Colonic mucosa (tissue), 4 donors: ENCODE data around the gene EMP2. TPM values are rescaled to one million over a fixed set of nuclear protein-coding genes. Genes with fewer than 3 reads are reported as not detected.
A peak's percentile ranks its signal among the peaks of the same experiment; 100 is the strongest.
"Not testable (repeated sequence)": the region's sequence is repeated elsewhere in the genome, so short reads cannot be mapped to it uniquely, and the experiment has no call there.

Experiments used
- DNase-seq: peaks from one replicate; pipeline ENCODE4 v3.0.0-alpha.2; 2020
- H3K27ac ChIP-seq: fragments of 200-600 bp; one replicate; pipeline ENCODE4 v1.8.0; 2021
- H3K27me3 ChIP-seq: fragments of 200-600 bp; one replicate; pipeline ENCODE4 v1.8.0; 2021
- H3K36me3 ChIP-seq: fragments of 200-600 bp; one replicate; pipeline ENCODE4 v1.8.0; 2021
- H3K4me1 ChIP-seq: fragments of 200-600 bp; one replicate; pipeline ENCODE4 v1.8.0; 2021; ENCODE audit warnings: mild to moderate bottlenecking
- H3K4me3 ChIP-seq: fragments of 200-600 bp; one replicate; pipeline ENCODE4 v1.8.0; 2021
- H3K9ac ChIP-seq, 2 donors: one replicate each; pipeline ENCODE4 v1.7.0; 2013; ENCODE audit warnings: control low read depth in 2 of 2, low read depth in 2 of 2, low read length in 2 of 2
- H3K9me3 ChIP-seq: fragments of 200-600 bp; one replicate; pipeline ENCODE4 v1.8.0; 2021
- intact Hi-C: fragments of 100-400 bp; cut with DNase I; formaldehyde crosslinking; loops from one replicate; pipeline ENCODE4 v1.14.1; 2022
- total RNA-seq, 2 donors: library from RNA; stranded (reverse); fragmentation: NEBNext Ultra II Directional in 1 of 2; extraction: Animal tissue kit (Norgen Biotek cat#: 25700) in 1 of 2; gene quantifications; one replicate each; pipeline ENCODE4 v1.2.1, GENCODE V29; 2021
- TF ChIP-seq, protein P1 (sequence below): fragments of 200-600 bp; IDR thresholded peaks from one replicate; pipeline ENCODE4 v1.8.0; 2022; ENCODE audit warnings: antibody characterized with exemption, mild to moderate bottlenecking
- donor health status: healthy.
- donor health status: DM: no; HTN: no; CAD: no.
- donor health status: DM: no; HTN: no; CAD: no.

The EMP2 gene
- total RNA-seq, 2 donors from 2014 or later, result 113 to 133 TPM

DNA sequence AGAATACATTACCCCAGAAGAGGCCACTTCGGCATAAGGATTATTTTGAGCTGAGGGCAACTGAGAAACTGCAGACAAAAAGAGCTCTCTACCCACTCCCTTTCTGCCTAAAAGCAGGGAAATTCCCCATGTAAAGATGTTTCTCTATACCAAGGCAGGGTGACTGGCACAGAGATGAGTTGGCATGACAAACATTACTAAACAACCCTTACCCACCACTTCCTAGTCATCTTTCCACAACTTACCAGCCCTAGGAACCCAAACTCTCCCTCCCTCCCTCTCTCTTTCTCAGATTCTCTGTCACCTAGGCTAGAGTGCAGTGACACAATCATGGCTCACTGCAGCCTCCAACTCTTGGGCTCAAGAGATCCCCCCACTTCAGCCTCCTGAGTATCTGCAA is 68.6 kb downstream of the EMP2 start:
- Histone ChIP-seq H3K27me3 (no peaks in the 10 kb centered on the region), H3K9ac (no peak overlapping the region), H3K4me3 (no peak overlapping the region), H3K27ac (no peak overlapping the region), H3K9me3 (no peaks in the 10 kb centered on the region), H3K4me1 (no peaks in the 10 kb centered on the region), H3K36me3 (no peaks in the 10 kb centered on the region)
- no peak for DNase-seq
- intact Hi-C loops, result loop anchor here (5.0 to 10.0 kb wide), 2 partner anchors 197 to 405 kb away; no protein-coding TSS in a partner anchor
- TF ChIP-seq, protein P1, sequence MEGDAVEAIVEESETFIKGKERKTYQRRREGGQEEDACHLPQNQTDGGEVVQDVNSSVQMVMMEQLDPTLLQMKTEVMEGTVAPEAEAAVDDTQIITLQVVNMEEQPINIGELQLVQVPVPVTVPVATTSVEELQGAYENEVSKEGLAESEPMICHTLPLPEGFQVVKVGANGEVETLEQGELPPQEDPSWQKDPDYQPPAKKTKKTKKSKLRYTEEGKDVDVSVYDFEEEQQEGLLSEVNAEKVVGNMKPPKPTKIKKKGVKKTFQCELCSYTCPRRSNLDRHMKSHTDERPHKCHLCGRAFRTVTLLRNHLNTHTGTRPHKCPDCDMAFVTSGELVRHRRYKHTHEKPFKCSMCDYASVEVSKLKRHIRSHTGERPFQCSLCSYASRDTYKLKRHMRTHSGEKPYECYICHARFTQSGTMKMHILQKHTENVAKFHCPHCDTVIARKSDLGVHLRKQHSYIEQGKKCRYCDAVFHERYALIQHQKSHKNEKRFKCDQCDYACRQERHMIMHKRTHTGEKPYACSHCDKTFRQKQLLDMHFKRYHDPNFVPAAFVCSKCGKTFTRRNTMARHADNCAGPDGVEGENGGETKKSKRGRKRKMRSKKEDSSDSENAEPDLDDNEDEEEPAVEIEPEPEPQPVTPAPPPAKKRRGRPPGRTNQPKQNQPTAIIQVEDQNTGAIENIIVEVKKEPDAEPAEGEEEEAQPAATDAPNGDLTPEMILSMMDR, result no peak

DNA sequence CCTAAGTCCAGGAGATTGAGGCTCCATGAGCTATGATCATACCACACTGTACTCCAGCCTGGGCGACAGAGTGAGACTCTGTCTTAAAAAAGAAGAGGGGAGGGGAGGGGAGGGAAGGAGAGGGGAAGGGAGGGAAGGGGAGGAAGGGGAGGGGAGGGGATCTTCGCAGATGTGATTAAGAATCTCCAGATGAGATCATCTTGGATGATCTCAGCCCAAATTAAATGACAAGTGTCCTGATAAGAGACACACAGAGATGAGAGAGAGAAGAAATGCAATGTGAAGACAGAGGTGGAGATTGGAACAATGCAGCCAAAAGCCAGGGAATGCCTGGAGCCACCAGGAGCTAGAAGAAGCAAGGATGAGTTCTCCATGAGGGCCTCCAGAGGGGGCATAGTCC is 70.1 kb downstream of the EMP2 start:
- intact Hi-C loops, result loop anchor here (5.0 to 10.0 kb wide), 2 partner anchors 195 to 407 kb away; no protein-coding TSS in a partner anchor

DNA sequence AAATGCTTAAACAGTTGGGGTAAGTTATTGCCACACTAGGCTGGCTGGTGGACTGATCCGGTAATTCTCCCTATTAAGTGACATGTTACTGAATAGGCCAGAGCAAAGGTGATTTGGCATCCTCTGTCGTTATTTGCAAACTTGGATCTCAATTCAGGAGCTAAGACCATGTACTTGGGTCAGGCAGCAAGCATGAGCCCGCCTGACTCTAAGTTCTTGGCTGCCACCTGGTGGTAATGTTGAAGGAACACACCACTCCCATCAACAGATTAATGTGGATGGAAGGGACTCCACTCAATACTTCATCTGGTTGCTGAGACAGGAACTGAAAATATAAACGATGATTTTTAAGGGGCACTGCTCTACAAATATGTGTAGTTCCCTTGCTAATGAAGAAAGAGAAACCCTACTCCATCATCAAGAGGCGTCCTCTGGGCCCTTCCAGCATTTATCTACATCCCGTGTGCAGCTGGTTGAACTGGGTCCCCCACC is 70.8 kb downstream of the EMP2 start:
- H3K36me3 ChIP-seq, result no peaks in the 10 kb centered on the region
- no peaks in the 10 kb centered on the region for H3K27me3 ChIP-seq
- H3K9ac ChIP-seq, result no peak overlapping the region
- H3K9me3 ChIP-seq, result no peaks in the 10 kb centered on the region
- H3K27ac ChIP-seq, result no peak overlapping the region
- DNase-seq, result peak; percentile 69
- no peaks in the 10 kb centered on the region for H3K4me1 ChIP-seq
- intact Hi-C loops, result loop anchor here (2.0 to 10.0 kb wide), 3 partner anchors 195 to 408 kb away; no protein-coding TSS in a partner anchor
- H3K4me3 ChIP-seq, result no peak overlapping the region
- TF ChIP-seq, protein P1, result peak; percentile 78

More for the DNA sequence above, 70.1 kb downstream of the EMP2 start:
- no peaks in the 10 kb centered on the region for H3K4me1 ChIP-seq
- DNase-seq, result no peak
- no peak overlapping the region for H3K27ac ChIP-seq
- no peak overlapping the region for H3K9ac ChIP-seq
- H3K36me3 ChIP-seq, result no peaks in the 10 kb centered on the region
- H3K4me3 ChIP-seq, result no peak overlapping the region
- H3K9me3 ChIP-seq, result no peaks in the 10 kb centered on the region
- no peaks in the 10 kb centered on the region for H3K27me3 ChIP-seq
- TF ChIP-seq, protein P1, result no peak

DNA sequence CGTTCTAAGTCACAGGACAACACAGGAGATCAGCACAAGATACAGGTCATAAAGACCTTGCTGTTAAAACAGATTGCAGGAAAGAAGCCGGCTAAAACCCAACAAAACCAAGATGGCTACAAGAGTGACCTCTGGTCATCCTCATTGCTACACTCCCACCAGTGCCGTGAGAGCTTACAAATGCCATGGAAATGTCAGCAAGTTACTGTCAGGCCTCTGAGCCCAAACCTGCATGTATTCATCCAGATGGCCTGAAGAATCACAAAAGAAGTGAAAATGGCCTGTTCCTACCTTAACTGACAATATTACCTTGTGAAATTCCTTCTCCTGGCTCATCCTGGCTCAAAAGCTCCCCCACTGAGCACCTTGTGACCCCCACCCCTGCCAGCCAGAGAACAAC is 75.1 kb downstream of the EMP2 start:
- DNase-seq, H3K4me3 ChIP-seq, H3K9me3 ChIP-seq, H3K27ac ChIP-seq, H3K36me3 ChIP-seq, intact Hi-C loops, H3K9ac ChIP-seq, H3K4me1 ChIP-seq, H3K27me3 ChIP-seq: not testable (repeated sequence)

DNA sequence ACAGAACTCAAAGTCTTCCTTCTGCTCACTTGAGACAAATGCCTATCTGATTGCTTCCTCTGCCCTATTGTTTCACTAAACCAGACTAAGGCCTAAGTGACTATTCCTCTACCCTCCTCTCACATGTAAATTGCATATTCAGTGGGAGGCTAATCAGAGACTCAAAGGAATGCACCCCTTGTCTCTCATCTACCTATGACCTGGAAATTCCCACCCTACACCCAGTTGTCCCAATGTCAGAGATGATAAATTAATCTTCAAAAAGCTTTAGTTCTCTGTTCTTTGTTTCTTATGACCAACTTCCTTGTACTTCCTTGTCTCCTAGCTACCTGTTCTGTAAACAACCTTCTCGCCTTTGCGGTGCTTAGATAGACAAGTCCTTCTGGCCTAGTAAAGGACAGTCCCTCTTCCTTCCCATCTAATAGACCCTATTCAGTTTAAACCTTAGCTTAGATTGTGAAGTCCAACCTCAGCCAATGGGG is 76.0 kb downstream of the EMP2 start:
- TF ChIP-seq, protein P1, result no peak
- H3K36me3 ChIP-seq, result no peaks in the 10 kb centered on the region
- no peaks in the 10 kb centered on the region for H3K27me3 ChIP-seq
- H3K4me3 ChIP-seq, result no peak overlapping the region
- H3K4me1 ChIP-seq, result no peaks in the 10 kb centered on the region
- DNase-seq, result no peak
- H3K9ac ChIP-seq, result no peak overlapping the region
- no peak overlapping the region for H3K27ac ChIP-seq
- intact Hi-C loops, result no loop called here
- no peaks in the 10 kb centered on the region for H3K9me3 ChIP-seq

DNA sequence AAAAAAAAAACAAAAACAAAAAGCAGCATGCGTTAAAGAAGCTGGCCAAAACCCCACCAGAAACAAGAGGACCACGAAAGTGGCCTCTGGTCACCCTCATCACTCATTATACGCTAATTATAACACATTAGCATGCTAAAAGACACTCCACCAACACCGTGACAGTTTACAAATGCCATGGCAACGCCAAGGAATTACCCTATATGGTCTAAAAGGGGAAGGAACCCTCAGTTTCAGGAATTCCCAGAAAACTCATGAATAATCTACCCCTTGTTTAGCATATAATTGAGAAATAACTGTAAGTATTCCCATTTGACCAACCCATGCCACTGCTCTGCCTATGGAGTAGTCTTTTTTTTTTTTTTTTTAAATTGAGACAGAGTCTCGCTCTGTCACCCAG is 77.6 kb downstream of the EMP2 start:
- Histone ChIP-seq H3K27me3 (no peaks in the 10 kb centered on the region), H3K9ac (no peak overlapping the region), H3K27ac (no peak overlapping the region), H3K9me3 (no peaks in the 10 kb centered on the region), H3K4me3 (no peak overlapping the region), H3K4me1 (no peaks in the 10 kb centered on the region), H3K36me3 (no peaks in the 10 kb centered on the region)
- TF ChIP-seq, protein P1, result no peak
- no peak for DNase-seq
- intact Hi-C loops, result no loop called here
